MG63 (cell line): ENCODE results near the gene WNT3A. TPM values are rescaled to one million over a fixed set of nuclear protein-coding genes. Genes with fewer than 3 reads are reported as not detected.

Experiments
- DNase-seq: peaks from one replicate; pipeline ENCODE4 v3.0.0-alpha.2; 2020
- H3K27me3 ChIP-seq: fragments of 250-450 bp; sonication (Bioruptor Pico); 2 replicates; pipeline ENCODE4 v1.5.1; 2020; ENCODE audit warnings: mild to moderate bottlenecking, moderate library complexity
- H3K36me3 ChIP-seq: fragments of 250-450 bp; sonication (Bioruptor Pico); 2 replicates; pipeline ENCODE4 v1.5.1; 2020; ENCODE audit warnings: mild to moderate bottlenecking, moderate library complexity
- H3K4me3 ChIP-seq: fragments of 250-450 bp; sonication (Bioruptor Pico); 2 replicates; pipeline ENCODE4 v1.5.1; 2020; ENCODE audit warnings: mild to moderate bottlenecking, moderate library complexity
- H3K9me3 ChIP-seq: fragments of 250-450 bp; sonication (Bioruptor Pico); 2 replicates; pipeline ENCODE4 v1.5.1; 2020; ENCODE audit warnings: mild to moderate bottlenecking, moderate library complexity
- total RNA-seq: library from RNA; depleted of rRNA; stranded (reverse); fragments of >200 nt; shearing (Covaris generic); gene quantifications from 2 replicates; pipeline ENCODE4 v1.2.3, GENCODE V29; 2014; ENCODE audit warnings: low replicate concordance

Gene WNT3A
- total RNA-seq, 1 experiment from 2014 or later = not detected

DNA sequence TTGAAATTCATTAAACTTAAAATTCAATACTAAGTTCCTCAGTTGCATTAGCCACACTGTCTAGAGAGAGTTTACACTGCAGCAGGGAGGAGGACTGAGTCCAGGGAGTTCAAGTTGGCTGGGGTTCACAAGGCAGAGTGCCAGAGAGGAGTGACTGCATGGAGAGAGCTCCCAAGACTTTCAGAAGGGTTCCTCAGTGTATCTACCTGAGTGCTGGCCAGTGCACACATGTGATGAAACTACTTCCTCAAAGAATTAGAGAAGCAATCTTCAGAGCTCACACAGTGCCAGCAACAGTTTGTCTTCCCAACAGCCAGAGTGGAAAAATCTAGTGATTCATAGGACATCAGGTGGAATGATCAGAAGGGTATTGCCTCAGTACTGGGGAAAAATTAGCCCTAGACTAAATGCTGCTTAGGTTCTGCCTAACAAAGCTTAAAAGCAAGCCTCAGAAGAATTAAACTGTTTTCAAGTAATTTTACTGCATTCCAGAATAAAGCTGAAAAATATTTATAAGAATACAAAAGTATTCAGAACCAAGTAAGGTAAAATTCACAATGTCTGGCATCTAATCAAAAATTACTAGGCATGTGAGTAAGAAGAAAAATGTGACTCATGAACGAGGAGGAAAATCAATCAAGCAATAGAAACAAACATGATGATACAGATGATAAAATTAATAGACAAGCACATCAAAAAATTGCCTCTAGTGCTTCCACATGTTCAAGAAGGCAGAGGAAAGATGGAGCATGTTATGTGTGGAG is 10.4 kb upstream of the WNT3A start:
- Histone ChIP-seq H3K9me3 (peaks cover 30% of the 10 kb centered on the region), H3K4me3 (no peak overlapping the region), H3K36me3 (no peaks in the 10 kb centered on the region), H3K27me3 (no peaks in the 10 kb centered on the region; the same call in 1 of the 2 replicates)
- no peak for DNase-seq

DNA sequence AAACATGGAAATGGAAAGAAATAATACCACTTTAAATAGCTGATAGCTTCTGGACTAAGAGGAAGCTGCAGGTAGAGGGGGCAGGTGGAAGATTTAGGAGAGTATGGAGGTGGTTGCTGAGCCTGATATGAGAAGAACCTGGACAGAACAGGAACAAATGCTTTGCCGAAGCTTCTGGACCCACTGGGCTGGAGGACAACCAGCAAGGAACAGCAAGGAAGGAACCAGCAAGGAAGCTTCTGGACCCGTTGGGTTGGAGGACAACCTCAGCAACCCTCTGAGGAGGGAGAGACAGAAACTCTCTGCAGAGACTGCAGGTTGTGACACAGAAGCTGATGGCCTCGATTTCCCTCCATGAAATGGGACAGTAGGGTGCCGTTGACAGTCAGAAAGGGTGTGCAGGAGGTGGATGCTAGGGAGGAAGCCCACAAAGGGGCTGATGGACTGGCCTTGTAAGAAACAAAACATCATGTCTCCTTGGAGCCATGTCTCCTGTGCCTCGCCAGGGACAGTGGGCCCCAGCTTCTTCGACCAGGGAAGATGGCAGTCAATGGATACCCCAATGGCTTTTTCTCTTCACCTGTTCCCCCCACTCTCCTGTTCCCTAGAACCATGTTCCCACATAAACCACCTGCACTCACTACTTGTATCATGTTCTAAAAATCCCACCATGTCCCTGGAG is 8.3 kb upstream of the WNT3A start:
- peaks cover 26% of the 10 kb centered on the region for H3K9me3 ChIP-seq
- no peak overlapping the region for H3K4me3 ChIP-seq
- H3K27me3 ChIP-seq = no peaks in the 10 kb centered on the region; the same call in 1 of the 2 replicates
- no peak for DNase-seq
- no peaks in the 10 kb centered on the region for H3K36me3 ChIP-seq

DNA sequence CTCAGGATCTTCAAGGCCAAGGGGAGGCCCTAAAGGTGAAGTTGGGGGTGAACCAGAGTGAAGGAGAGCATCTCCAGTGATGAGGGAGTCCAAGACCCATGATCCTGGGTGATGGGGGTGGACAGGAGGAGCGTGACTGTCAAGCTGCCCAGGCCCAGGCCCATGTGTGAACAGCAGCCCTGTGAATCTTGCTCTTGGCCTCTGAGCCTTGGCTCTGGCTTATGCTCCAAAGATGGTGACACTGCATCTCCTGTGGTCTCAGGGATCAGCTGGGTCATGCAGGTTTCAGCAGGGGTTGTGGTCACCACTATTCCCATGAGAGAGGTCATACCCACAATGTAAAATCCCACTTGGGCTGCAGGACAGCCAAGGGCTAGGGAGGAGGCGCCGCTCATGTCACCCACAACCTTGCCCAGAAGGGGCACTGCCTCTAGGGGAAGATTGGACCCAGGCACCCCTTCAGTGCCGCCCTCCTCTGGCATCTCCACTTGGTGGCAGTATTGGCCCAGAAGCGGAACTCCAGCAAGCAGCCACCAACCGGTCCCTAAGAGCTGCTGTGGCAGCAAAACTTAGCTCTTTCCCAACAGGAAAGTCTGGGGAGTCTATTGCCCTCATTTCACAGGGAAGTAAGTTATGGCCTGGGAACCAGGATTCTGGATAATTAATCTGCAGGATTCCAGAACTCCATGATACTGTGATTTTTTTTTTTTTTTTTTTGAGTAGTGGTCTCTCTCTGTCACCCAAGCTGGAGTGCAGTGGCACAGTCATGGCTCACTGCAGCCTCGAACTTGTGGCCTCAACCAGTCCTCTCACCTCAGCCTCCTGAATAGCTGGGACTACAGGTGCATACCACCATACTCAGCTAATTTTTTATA is 7.5 kb upstream of the WNT3A start:
- peak; percentile 77 for DNase-seq
- Histone ChIP-seq H3K9me3 (peaks cover 26% of the 10 kb centered on the region), H3K27me3 (no peaks in the 10 kb centered on the region; the same call in none of the 2 replicates), H3K36me3 (no peaks in the 10 kb centered on the region), H3K4me3 (no peak overlapping the region)

DNA sequence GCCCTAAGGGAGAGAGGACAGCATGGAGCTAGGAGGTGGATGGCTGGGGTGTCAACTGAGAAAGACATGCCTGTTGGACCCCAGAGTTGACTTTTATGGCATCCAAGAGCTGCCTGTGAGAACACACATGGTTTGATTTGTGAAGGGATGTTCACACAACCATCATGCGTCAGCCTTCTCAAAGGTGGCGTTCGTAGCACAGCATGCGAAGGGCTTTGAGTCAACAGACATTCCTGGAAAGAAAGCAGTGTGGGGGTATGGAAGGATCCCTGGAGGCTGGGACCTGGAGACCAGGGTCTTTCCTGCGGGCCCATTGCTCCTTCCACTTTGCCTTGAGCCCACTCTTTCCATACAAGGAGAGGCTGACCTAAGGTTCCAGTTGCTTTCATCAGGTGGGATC is 6.4 kb upstream of the WNT3A start:
- Histone ChIP-seq H3K4me3 (no peak overlapping the region), H3K9me3 (peaks cover 26% of the 10 kb centered on the region), H3K27me3 (peaks cover 10% of the 10 kb centered on the region), H3K36me3 (no peaks in the 10 kb centered on the region)
- no peak for DNase-seq

DNA sequence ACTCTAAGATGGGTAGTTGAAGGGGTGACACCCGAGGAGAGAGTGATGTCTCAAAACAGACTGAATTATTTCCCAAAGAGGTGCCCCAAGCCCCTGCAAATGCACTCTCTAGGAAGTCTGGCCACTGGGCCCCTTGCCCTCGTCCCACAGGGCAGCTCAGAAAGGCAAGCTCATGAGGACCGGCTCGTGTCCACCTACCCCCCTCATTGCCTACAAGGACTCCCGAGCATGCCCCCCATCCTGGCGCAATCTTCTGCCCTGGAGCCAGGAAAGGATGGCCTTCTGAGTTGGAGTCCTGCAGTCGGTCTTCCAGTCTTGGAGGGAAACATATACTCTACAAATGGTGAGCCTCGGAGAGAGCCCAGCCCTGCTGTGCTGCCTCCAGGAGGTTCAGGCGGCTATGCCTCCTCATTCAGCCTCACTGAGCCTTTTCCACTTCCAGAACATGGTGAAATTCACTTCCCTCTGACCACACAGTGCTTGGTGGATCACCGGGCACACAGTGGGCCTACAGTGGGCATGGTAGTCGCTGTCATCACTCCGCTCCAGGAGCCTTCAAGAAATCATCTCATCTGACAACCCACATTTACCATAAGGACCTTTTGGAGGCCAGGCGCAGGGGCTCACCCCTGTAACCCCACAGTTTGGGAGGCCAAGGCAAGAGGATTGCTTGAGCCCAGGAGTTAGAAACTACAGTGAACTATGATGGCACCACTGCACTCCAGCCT is 5.8 kb upstream of the WNT3A start:
- DNase-seq = no peak
- peaks cover 15% of the 10 kb centered on the region for H3K27me3 ChIP-seq
- peaks cover 23% of the 10 kb centered on the region for H3K9me3 ChIP-seq
- H3K4me3 ChIP-seq = no peak overlapping the region
- no peaks in the 10 kb centered on the region for H3K36me3 ChIP-seq

DNA sequence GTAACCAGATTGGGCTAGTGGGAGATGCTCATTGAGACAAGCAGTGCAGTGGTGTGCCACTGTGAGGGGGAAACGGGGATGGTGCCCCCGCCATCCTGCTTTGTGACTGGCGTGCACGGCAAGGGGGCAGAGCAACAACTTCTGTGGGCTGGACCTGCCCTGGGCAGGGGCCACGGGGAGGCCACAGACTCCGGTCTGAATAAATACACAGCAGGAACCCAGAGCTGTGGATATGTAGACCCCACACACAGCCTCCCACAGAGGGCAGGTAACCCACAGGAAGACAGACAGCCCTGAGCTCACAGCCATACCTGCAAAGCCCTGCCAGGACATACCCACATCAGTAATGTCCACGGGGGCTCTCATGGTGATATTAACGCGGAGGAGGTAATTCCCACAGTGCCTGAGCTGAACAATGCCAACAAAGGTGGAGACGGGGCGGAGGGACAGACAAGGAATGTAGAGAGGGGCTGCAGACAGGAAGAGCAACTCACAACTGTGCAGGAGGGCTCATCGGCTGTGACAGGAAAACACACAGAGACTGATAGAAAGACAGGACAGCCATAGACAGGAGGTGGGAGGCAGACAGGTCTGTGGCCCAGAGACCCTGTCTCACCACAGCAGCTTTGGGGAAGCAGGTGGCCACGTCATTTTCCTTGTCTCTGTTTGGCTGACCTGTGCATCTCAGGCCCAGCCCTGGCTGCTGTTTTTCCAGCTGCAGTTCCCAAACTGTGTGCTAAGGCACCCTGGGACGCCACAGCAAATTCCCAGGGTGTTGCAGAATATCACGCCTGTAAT is 4.9 kb upstream of the WNT3A start:
- Histone ChIP-seq H3K9me3 (peaks cover 15% of the 10 kb centered on the region), H3K36me3 (no peaks in the 10 kb centered on the region), H3K4me3 (no peak overlapping the region), H3K27me3 (peaks cover 20% of the 10 kb centered on the region)
- no peak for DNase-seq

DNA sequence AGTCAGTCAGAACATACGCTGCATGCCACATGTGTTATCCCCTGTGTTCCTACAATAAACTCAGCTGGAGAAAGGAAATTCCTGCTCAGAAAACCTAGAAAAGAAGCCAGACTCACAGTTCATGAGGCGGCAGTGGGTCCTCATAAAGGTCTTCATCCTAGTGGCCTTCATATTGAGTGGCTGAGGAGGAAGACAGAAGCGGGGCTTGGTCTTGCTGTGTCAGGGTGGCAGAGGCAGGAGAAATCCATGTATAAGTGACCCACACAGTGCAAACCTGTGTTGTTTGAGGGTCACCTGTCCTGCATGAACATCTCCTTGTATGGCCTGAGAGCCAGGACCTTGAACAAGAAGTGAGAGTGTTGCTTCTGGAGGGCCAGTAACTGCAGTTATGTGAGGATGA is 4.0 kb upstream of the WNT3A start:
- Histone ChIP-seq H3K4me3 (no peak overlapping the region), H3K27me3 (peaks cover 29% of the 10 kb centered on the region), H3K9me3 (peaks cover 7% of the 10 kb centered on the region), H3K36me3 (no peaks in the 10 kb centered on the region)
- DNase-seq = no peak

DNA sequence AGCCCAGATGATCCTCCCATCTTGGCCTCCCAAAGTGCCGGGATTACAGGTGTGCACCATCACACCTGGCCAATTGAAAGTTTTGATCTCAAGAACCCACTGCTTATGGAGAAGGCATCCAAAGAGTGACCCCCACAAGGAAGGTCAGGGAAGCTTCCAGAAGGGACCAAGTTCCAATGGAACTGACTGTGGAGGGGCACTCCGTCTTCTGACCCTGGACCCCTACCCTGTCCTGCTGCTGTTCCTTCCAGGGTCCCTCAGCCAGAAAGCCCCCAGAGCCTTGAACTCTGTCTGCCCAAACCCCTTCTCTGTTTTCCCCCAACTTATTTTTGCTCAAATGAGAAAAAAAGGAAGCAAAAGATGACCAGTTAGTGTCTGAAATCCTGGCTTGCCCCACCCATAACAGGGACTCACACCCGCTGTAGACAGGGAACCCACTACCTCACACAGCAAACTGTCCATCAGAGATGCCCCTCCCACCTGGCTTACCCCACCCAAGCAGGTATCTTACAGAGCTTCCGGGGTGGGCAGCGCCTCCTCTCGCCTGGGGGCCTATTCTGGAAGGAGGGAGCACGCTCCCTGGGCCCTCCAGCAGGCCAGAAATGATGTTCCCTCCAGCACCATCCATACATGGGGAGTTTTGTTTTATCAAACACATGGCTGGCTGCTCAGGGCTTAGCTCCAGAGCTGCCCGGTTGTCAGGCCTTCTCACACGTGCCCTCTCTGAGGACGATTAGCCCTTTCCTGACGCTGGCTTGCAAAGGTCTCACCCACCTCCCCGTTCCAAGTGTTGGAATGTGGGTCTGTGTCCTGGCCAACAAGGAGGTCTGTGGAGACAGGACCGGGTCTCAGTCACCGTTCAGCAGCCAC is 3.1 kb upstream of the WNT3A start:
- no peak overlapping the region for H3K4me3 ChIP-seq
- no peaks in the 10 kb centered on the region for H3K9me3 ChIP-seq
- peaks cover 38% of the 10 kb centered on the region for H3K27me3 ChIP-seq
- no peaks in the 10 kb centered on the region for H3K36me3 ChIP-seq
- DNase-seq = no peak

DNA sequence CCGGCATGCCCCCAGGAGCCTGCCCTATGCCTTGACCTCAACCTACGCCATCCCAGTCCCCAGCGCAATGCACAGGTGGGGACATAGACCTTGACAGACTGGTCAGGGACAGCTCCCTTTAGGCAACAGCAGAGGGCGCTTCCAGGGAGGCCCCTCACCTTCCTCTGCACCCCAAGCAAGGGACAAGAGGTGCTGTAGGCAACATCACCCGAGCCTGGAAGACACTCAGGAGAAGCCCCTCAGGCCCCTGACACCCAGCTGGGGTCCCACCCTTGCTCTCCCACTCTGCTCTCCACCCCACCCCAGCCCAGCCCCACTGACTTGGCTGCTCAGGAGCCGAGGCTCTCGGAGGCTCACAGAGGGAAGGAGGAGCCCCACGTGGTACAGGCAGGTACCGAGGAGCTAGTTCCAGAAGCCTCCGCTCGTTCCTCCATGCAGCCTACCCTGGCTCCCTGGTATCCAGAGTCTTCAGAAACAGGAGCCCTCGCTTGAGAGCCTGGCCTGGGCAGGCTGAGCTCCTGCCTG is 2.4 kb upstream of the WNT3A start:
- Histone ChIP-seq H3K36me3 (no peaks in the 10 kb centered on the region), H3K9me3 (no peaks in the 10 kb centered on the region), H3K4me3 (no peak overlapping the region), H3K27me3 (peaks cover 42% of the 10 kb centered on the region)
- no peak for DNase-seq

DNA sequence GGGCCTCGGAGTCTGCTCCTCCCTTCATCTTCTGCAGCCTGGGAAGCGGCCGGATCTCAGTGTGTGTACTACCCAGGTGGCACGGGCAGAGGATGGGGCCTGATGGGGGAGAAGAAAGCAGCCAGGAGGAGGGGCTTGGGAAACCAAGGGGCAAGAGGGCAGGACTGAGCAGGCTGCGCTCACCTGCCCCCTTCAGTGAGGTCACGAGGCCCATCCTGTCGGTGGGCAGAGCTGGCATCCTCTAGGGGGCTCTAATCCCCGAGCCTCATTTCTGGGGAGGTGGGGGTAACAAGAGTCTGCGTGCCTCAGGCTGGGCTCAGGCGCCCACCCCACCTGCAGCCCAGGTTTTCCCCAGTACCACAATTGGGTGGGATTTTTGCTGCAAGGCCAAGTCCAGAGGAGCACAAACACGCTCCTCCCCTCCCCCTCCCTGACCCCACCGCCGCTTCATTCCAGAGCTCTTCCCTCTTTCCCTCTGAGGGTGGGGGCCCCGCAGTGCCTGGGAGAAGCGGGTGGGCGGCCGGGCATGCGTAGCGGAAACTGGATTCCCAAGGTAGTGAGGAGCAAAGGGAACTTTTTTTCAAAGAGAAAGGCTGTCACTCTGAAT is 1.8 kb upstream of the WNT3A start:
- Histone ChIP-seq H3K36me3 (no peaks in the 10 kb centered on the region), H3K9me3 (no peaks in the 10 kb centered on the region), H3K27me3 (peaks cover 42% of the 10 kb centered on the region), H3K4me3 (no peak overlapping the region)
- no peak for DNase-seq

DNA sequence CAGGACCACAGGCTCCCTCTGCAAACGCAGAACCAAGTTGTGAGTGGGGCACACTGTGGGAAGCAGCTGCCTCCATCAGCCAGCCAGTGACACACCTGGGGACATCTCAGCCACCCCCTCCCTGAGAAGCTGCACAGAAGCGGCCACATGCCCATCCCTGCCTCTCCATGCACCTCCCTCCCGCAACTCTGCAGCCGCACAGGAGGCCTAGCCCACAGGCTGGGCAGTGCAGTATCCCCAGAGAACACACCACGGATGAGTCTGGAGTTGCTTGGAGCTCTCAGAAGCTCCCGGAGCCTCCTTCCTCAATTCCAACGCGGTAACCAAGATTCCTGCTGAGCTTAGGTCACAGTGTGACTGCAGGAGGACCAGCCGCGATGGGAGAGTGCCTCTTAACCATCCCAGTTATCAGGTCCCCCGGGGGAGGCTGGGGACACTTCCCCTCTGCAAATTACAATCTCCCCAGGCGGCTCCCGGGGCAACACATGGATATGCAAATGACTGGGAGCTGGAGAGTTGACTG is 1.2 kb upstream of the WNT3A start:
- Histone ChIP-seq H3K36me3 (no peaks in the 10 kb centered on the region), H3K9me3 (no peaks in the 10 kb centered on the region), H3K4me3 (no peak overlapping the region), H3K27me3 (peaks cover 42% of the 10 kb centered on the region)
- DNase-seq = no peak

DNA sequence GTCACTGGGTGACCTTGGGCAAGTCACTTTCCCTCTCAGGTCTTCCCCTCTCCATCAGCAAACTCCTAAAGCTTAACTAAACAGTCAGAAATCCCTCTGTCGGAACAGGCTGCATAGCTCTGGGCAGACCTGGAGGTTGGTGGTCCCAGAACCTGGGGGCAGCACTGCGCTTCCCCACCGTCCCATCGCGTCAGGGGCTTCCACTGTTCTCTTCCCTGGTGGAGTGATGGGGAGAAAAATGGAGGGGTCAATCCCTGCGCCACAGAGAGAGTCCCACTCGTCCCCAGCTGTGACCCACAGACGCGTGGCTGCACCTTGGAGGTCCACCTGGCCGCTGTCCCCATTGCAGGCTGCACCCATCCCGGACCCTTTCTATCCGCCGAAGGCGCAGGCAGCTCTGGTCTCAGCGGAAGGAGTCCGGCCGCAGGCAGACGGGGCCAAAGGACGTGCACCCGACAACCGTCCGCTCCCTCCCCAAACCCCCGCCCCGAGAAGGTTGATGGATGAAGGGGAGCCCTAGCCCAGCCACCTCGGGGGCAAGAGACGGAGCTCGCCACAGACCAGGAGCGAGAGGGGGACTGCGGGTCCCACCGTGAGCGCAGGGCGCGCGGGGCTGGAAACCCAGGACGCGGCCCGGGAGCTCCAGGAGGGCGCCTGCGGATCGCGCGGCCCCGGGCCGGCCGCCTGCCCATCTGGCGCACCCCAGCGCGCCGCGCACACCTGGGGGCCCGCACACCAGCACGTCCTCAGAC is 588 bp upstream of the WNT3A start:
- Histone ChIP-seq H3K4me3 (no peak overlapping the region), H3K27me3 (peaks cover 42% of the 10 kb centered on the region), H3K9me3 (no peaks in the 10 kb centered on the region), H3K36me3 (no peaks in the 10 kb centered on the region)
- no peak for DNase-seq

DNA sequence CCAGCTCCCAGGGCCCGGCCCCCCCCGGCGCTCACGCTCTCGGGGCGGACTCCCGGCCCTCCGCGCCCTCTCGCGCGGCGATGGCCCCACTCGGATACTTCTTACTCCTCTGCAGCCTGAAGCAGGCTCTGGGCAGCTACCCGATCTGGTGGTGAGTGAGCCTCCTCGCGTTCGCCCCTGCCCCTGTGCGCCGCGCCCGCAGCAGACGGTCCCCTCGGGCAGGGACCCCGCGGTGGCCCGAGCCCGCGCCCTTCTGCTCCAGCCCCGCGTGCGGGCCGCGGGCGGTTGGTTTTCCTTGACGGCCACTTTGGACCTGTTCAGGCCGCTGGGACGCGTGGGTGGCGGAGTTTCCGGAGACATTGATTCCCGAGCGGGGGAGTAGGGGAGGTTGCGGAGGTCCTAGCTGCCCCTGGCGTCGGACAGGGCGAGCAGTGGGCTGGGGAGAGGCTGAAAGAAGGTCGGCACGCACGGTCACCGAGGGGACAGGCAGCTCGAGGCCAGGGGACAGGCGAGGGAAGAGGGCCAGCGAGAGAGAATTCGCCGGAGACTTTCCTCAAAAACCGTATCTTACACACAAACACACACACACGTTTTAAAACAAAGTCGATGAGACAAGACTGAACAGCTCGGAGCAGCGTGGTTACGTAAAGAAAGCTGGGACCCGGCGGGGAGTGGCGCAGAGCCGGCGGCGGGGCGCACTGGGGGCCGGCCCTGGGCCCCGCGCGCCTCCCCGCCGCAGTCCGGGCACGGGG is 427 bp downstream of the WNT3A start:
- Histone ChIP-seq H3K9me3 (no peaks in the 10 kb centered on the region), H3K36me3 (no peaks in the 10 kb centered on the region), H3K4me3 (peak overlapping the region; percentile 22; the same call in 1 of the 2 replicates), H3K27me3 (peaks cover 42% of the 10 kb centered on the region)
- DNase-seq = peak; percentile 38
